SK-N-SH (cell line): Measurements from ENCODE around the gene NDUFB8. TPM values are rescaled to one million over a fixed set of nuclear protein-coding genes. Genes with fewer than 3 reads are reported as not detected.
A peak's percentile ranks its signal among the peaks of the same experiment; 100 is the strongest.

ENCODE experiments used
- CHD2 ChIP-seq: fragments of 150-350 bp; IDR thresholded peaks from 2 replicates; pipeline ENCODE4 v1.6.1; 2018; ENCODE audit warnings: low read length; ENCODE audit not compliant: partially characterized antibody
- EZH2phosphoT487 ChIP-seq: fragments of 200-600 bp; sonication (generic); IDR thresholded peaks from 2 replicates; pipeline ENCODE4 v1.6.1; 2017; ENCODE audit warnings: low read depth, mixed run types, mild to moderate bottlenecking, antibody characterized with exemption, moderate library complexity, borderline replicate concordance
- FOSL2 ChIP-seq: IDR thresholded peaks from 2 replicates; pipeline ENCODE4 v1.4.0; 2012; ENCODE audit warnings: low read depth, mild to moderate bottlenecking, moderate library complexity, borderline replicate concordance
- FOXM1 ChIP-seq: IDR thresholded peaks from 2 replicates; pipeline ENCODE4 v1.4.0; 2012; ENCODE audit warnings: low read depth, mild to moderate bottlenecking
- JUND ChIP-seq: IDR thresholded peaks from 2 replicates; pipeline ENCODE4 v1.4.0; 2012
- MEF2A ChIP-seq: IDR thresholded peaks from 2 replicates; pipeline ENCODE4 v1.4.0; 2012; ENCODE audit warnings: low read depth, borderline replicate concordance
- MXI1 ChIP-seq: IDR thresholded peaks from 2 replicates; pipeline ENCODE4 v1.6.1; 2012; ENCODE audit warnings: mild to moderate bottlenecking, low read depth, low read length, improper control_type of control experiment
- NRF1 ChIP-seq: IDR thresholded peaks from 2 replicates; pipeline ENCODE4 v1.6.1; 2012; ENCODE audit warnings: low read depth, mild to moderate bottlenecking, low read length
- RCOR1 ChIP-seq: fragments of 150-350 bp; IDR thresholded peaks from 2 replicates; pipeline ENCODE4 v1.6.1; 2017; ENCODE audit warnings: antibody characterized with exemption, low read length
- RFX5 ChIP-seq: IDR thresholded peaks from 2 replicates; pipeline ENCODE4 v1.6.1; 2012; ENCODE audit warnings: mild to moderate bottlenecking, improper control_type of control experiment, low read length
- RXRA ChIP-seq: IDR thresholded peaks from 2 replicates; pipeline ENCODE4 v1.4.0; 2012; ENCODE audit warnings: low read depth, mild to moderate bottlenecking, borderline replicate concordance
- SMC3 ChIP-seq: IDR thresholded peaks from 2 replicates; pipeline ENCODE4 v1.6.1; 2012; ENCODE audit warnings: low read depth, low read length, improper control_type of control experiment
- TAF1 ChIP-seq: IDR thresholded peaks from 2 replicates; pipeline ENCODE4 v1.6.1; 2012; ENCODE audit warnings: low read depth, mild to moderate bottlenecking, low read length, moderate library complexity, borderline replicate concordance
- TEAD4 ChIP-seq: IDR thresholded peaks from 2 replicates; pipeline ENCODE4 v1.4.0; 2012; ENCODE audit warnings: mild to moderate bottlenecking, borderline replicate concordance; ENCODE audit not compliant: insufficient read depth
- polyA plus RNA-seq, 3 experiments: library from polyadenylated mRNA; depleted of rRNA; stranded (reverse); fragments of >200 nt; gene quantifications; 2 replicates each; pipeline ENCODE4 v1.2.3, GENCODE V29; 2012
- TF ChIP-seq, protein P1 (sequence below): IDR thresholded peaks from 2 replicates; pipeline ENCODE4; 2012
- TF ChIP-seq, protein P2 (sequence below): IDR thresholded peaks from 2 replicates; pipeline ENCODE4 v1.4.0; 2012; ENCODE audit warnings: low read depth
- TF ChIP-seq, protein P3 (sequence below): IDR thresholded peaks from 2 replicates; pipeline ENCODE4 v1.4.0; 2012; ENCODE audit warnings: low read depth, borderline replicate concordance
- TF ChIP-seq, protein P4 (sequence below): fragments of 150-350 bp; IDR thresholded peaks from 2 replicates; pipeline ENCODE4 v1.6.1; 2016; ENCODE audit warnings: mild to moderate bottlenecking, low read depth, low read length

NDUFB8 gene
- polyA plus RNA-seq, 1 of the 3 experiments (the other 2 are of a cell fraction): 368 TPM

DNA sequence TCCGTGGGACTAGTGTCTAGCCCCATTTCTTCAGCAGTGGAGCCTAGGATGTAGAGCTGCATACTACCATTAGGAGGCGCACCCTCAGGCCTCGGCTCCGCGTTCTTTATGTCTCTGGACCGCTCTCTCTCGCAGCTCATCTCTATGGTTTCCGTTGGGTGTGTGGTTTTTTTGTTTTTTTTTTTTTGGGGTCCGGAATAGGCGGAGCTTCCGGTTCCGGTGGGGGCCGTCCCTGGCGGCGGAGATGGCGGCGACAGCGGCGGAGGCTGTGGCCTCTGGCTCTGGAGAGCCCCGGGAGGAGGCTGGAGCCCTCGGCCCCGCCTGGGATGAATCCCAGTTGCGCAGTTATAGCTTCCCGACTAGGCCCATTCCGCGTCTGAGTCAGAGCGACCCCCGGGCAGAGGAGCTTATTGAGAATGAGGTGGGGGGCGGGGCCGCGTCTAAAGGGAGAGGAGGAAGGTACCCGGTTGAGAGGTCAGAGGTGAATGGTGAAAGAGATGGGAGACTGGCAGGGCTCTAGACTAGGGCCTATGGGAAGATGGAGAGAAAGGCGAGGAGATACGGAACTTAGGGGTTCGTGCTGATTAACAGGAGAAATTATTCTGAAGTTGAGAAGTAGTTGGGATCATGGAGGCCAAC lies 6.2 kb upstream of the NDUFB8 start, which contains the start of gene HIF1AN (continued):
- TF ChIP-seq CHD2 (peak; percentile 79), NRF1 (no peak), RFX5 (peak; percentile 69), SMC3 (peak; percentile 34; the same call in 1 of the 2 replicates), FOSL2 (no peak), TEAD4 (no peak), MEF2A (no peak), EZH2phosphoT487 (no peak), JUND (no peak), TAF1 (peak; percentile 70), RCOR1 (peak; percentile 55; the same call in 1 of the 2 replicates), FOXM1 (no peak), RXRA (no peak), MXI1 (peak; percentile 74; the same call in 1 of the 2 replicates)
- TF ChIP-seq, protein P1, sequence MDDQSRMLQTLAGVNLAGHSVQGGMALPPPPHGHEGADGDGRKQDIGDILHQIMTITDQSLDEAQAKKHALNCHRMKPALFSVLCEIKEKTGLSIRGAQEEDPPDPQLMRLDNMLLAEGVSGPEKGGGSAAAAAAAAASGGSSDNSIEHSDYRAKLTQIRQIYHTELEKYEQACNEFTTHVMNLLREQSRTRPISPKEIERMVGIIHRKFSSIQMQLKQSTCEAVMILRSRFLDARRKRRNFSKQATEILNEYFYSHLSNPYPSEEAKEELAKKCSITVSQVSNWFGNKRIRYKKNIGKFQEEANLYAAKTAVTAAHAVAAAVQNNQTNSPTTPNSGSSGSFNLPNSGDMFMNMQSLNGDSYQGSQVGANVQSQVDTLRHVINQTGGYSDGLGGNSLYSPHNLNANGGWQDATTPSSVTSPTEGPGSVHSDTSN: no peak
- TF ChIP-seq, protein P2, sequence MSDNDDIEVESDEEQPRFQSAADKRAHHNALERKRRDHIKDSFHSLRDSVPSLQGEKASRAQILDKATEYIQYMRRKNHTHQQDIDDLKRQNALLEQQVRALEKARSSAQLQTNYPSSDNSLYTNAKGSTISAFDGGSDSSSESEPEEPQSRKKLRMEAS: no peak; the same call in 1 of the 2 replicates
- TF ChIP-seq, protein P3, sequence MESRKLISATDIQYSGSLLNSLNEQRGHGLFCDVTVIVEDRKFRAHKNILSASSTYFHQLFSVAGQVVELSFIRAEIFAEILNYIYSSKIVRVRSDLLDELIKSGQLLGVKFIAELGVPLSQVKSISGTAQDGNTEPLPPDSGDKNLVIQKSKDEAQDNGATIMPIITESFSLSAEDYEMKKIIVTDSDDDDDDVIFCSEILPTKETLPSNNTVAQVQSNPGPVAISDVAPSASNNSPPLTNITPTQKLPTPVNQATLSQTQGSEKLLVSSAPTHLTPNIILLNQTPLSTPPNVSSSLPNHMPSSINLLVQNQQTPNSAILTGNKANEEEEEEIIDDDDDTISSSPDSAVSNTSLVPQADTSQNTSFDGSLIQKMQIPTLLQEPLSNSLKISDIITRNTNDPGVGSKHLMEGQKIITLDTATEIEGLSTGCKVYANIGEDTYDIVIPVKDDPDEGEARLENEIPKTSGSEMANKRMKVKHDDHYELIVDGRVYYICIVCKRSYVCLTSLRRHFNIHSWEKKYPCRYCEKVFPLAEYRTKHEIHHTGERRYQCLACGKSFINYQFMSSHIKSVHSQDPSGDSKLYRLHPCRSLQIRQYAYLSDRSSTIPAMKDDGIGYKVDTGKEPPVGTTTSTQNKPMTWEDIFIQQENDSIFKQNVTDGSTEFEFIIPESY: no peak
- TF ChIP-seq, protein P4, sequence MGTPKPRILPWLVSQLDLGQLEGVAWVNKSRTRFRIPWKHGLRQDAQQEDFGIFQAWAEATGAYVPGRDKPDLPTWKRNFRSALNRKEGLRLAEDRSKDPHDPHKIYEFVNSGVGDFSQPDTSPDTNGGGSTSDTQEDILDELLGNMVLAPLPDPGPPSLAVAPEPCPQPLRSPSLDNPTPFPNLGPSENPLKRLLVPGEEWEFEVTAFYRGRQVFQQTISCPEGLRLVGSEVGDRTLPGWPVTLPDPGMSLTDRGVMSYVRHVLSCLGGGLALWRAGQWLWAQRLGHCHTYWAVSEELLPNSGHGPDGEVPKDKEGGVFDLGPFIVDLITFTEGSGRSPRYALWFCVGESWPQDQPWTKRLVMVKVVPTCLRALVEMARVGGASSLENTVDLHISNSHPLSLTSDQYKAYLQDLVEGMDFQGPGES: no peak
